NCI-H446 (cell line): ENCODE data around the gene PFDN4.

Source experiments
- DNase-seq, 2 experiments: peaks; one replicate each; lab custom pipeline; 2025; lab: John Stamatoyannopoulos, UW

PFDN4 gene

GRCh38 chr20:54267483-54268003, 59.7 kb downstream of the PFDN4 start:
- DNase-seq = no peak

- no peak for DNase-seq
Measured at GRCh38 chr20:54268941-54269340, 61.1 kb downstream of the PFDN4 start.
